Aorta (tissue), 5 donors: ENCODE measurements around the gene TMCC3. TPM values are rescaled to one million over a fixed set of nuclear protein-coding genes. Genes with fewer than 3 reads are reported as not detected.

Source experiments
- ATAC-seq: fragments of 200-7000 bp; cut with Tn5 transposase; one replicate; pipeline ENCODE4 v1.9.1; 2022; ENCODE audit warnings: moderate library complexity; ENCODE audit not compliant: low FRiP score
- DNase-seq, 2 donors: peaks; one replicate each; pipeline ENCODE4 v3.0.0-alpha.2; 2020
- H3K27ac ChIP-seq, 2 donors: one replicate each; pipeline ENCODE4 v1.5.1; 2013; ENCODE audit warnings: low read length in 2 of 2, mild to moderate bottlenecking in 2 of 2, moderate library complexity in 2 of 2, control low read depth in 1 of 2, inconsistent platforms in 1 of 2, low read depth in 1 of 2
- H3K27me3 ChIP-seq, 2 donors: one replicate each; pipeline ENCODE4 v1.6.1; 2013; ENCODE audit warnings: control low read depth in 1 of 2, low read length in 1 of 2, mild to moderate bottlenecking in 1 of 2, moderate library complexity in 1 of 2; ENCODE audit not compliant: insufficient read depth in 2 of 2, control insufficient read depth in 1 of 2
- H3K36me3 ChIP-seq, 2 donors: one replicate each; pipeline ENCODE4 v1.6.1; 2013; ENCODE audit warnings: control low read depth in 1 of 2, low read length in 1 of 2, mild to moderate bottlenecking in 1 of 2; ENCODE audit not compliant: insufficient read depth in 2 of 2, control insufficient read depth in 1 of 2
- H3K4me1 ChIP-seq, 2 donors: one replicate each; pipeline ENCODE4 v1.6.1; 2013; ENCODE audit warnings: low read length in 2 of 2, control low read depth in 1 of 2, mild to moderate bottlenecking in 1 of 2, moderate library complexity in 1 of 2; ENCODE audit not compliant: insufficient read depth in 2 of 2, control insufficient read depth in 1 of 2
- H3K4me3 ChIP-seq, 2 donors: one replicate each; pipeline ENCODE4 v1.5.1; 2013; ENCODE audit warnings: low read length in 2 of 2, control low read depth in 1 of 2, mild to moderate bottlenecking in 1 of 2
- H3K9me3 ChIP-seq: one replicate; pipeline ENCODE4 v1.6.1; 2013; ENCODE audit warnings: mild to moderate bottlenecking, low read length; ENCODE audit not compliant: control insufficient read depth
- WGBS, 2 donors: extraction: QIAGEN DNeasy Blood & Tissue Kit; methylation state at CpG; one replicate each; pipeline ENCODE4 v1.1.7; 2013; 5-methylcytosine and 5-hydroxymethylcytosine counted together
- intact Hi-C, 2 donors: fragments of 100-400 bp; cut with DNase I; formaldehyde crosslinking; loops; one replicate each; pipeline versions ENCODE4 v1.14.2 to v1.15.0; 2022
- polyA plus RNA-seq, 2 donors: library from polyadenylated mRNA; stranded (reverse); fragments of 200-250 nt; gene quantifications; one replicate each; pipeline ENCODE4 v1.2.3, GENCODE V29; 2013
- total RNA-seq, 2 donors: library from RNA; stranded (reverse); fragmentation: NEBNext Ultra II Directional; extraction: Animal tissue kit (Norgen Biotek cat#: 25700); gene quantifications; one replicate each; pipeline ENCODE4 v1.2.1, GENCODE V29; 2021
- donor health status: healthy with polysubstance abuse.
- donor health status: Bipolar disorder and iron deficiency.
- donor health status: DM: no; HTN: no; CAD: no.
- donor health status: DM: no; HTN: no; CAD: no.
- donor health status: DM: yes; HTN: yes; CAD: no.

TMCC3 gene
- total and polyA plus RNA-seq, 4 donors: 0.74 to 16.8 (median 12.5) TPM

- Histone ChIP-seq H3K27ac (no peak overlapping the region), H3K9me3 (no peaks in the 10 kb centered on the region), H3K36me3 (no peaks in the 10 kb centered on the region), H3K4me3 (no peak overlapping the region), H3K27me3 (no peaks in the 10 kb centered on the region), H3K4me1 (no peaks in the 10 kb centered on the region)
- intact Hi-C loops: no loop called here
- DNase-seq (peak in 1 of 2 donors; percentile 52), ATAC-seq (no peak)
- 96% methylated on average over 2 of the region's 2 CpGs for WGBS, 2 donors
These were observed 26.6 kb upstream of the TMCC3 start for GRCh38 chr12:94676922-94677321.

GRCh38 chr12:94676031-94676641 is 25.8 kb upstream of the TMCC3 start:
- WGBS, 2 donors: 82 to 84% methylated on average over 9 of the region's 9 CpGs
- peak in 1 of 2 donors; percentile 65 for DNase-seq
- intact Hi-C loops: no loop called here
- H3K27ac ChIP-seq: no peak overlapping the region
- H3K4me3 ChIP-seq: no peak overlapping the region
- H3K36me3 ChIP-seq: no peaks in the 10 kb centered on the region
- ATAC-seq: peak; percentile 70
- H3K4me1 ChIP-seq: no peaks in the 10 kb centered on the region
- no peaks in the 10 kb centered on the region for H3K9me3 ChIP-seq
- H3K27me3 ChIP-seq: no peaks in the 10 kb centered on the region

- intact Hi-C loops: no loop called here
- no peaks in the 10 kb centered on the region for H3K4me1 ChIP-seq
- 29 to 30% methylated on average over 6 of the region's 6 CpGs for WGBS, 2 donors
- no peaks in the 10 kb centered on the region for H3K36me3 ChIP-seq
- peak in 1 of 2 donors; percentile 78 for DNase-seq
- no peak overlapping the region for H3K4me3 ChIP-seq
- H3K9me3 ChIP-seq: no peaks in the 10 kb centered on the region
- ATAC-seq: peak; percentile 74
- no peaks in the 10 kb centered on the region for H3K27me3 ChIP-seq
- H3K27ac ChIP-seq: no peak overlapping the region
These were observed 24.5 kb upstream of the TMCC3 start for GRCh38 chr12:94674835-94675234.

- DNase-seq (no peak), ATAC-seq (no peak)
- Histone ChIP-seq H3K36me3 (no peaks in the 10 kb centered on the region), H3K27me3 (no peaks in the 10 kb centered on the region), H3K4me3 (no peak overlapping the region), H3K27ac (no peak overlapping the region), H3K9me3 (no peaks in the 10 kb centered on the region), H3K4me1 (no peaks in the 10 kb centered on the region)
- 3 to 6% methylated on average over 2 of the region's 2 CpGs for WGBS, 2 donors
- intact Hi-C loops: no loop called here
These were observed 23.7 kb upstream of the TMCC3 start for GRCh38 chr12:94674051-94674451.

- no peaks in the 10 kb centered on the region for H3K27me3 ChIP-seq
- H3K36me3 ChIP-seq: no peaks in the 10 kb centered on the region
- ATAC-seq (no peak), DNase-seq (no peak)
- H3K4me1 ChIP-seq: no peaks in the 10 kb centered on the region
- 63 to 66% methylated on average over 4 of the region's 4 CpGs for WGBS, 2 donors
- no peak overlapping the region for H3K4me3 ChIP-seq
- H3K9me3 ChIP-seq: no peaks in the 10 kb centered on the region
- intact Hi-C loops: no loop called here
- no peak overlapping the region for H3K27ac ChIP-seq
These were observed 23.1 kb upstream of the TMCC3 start for GRCh38 chr12:94673496-94673895.

GRCh38 chr12:94671917-94672316 is 21.6 kb upstream of the TMCC3 start:
- Histone ChIP-seq H3K27me3 (no peaks in the 10 kb centered on the region), H3K4me1 (no peaks in the 10 kb centered on the region), H3K36me3 (no peaks in the 10 kb centered on the region), H3K9me3 (no peaks in the 10 kb centered on the region), H3K4me3 (no peak overlapping the region), H3K27ac (no peak overlapping the region)
- intact Hi-C loops: no loop called here
- DNase-seq (no peak), ATAC-seq (no peak)
- WGBS, 2 donors: 95 to 100% methylated on average over 1 of the region's 1 CpG

GRCh38 chr12:94670898-94671297 is 20.5 kb upstream of the TMCC3 start:
- H3K4me3 ChIP-seq: no peak overlapping the region
- H3K27me3 ChIP-seq: no peaks in the 10 kb centered on the region
- H3K36me3 ChIP-seq: no peaks in the 10 kb centered on the region
- H3K9me3 ChIP-seq: no peaks in the 10 kb centered on the region
- ATAC-seq (no peak), DNase-seq (no peak)
- H3K27ac ChIP-seq: no peak overlapping the region
- intact Hi-C loops: no loop called here
- 91 to 96% methylated on average over 2 of the region's 2 CpGs for WGBS, 2 donors
- no peaks in the 10 kb centered on the region for H3K4me1 ChIP-seq

GRCh38 chr12:94670075-94670474 is 19.7 kb upstream of the TMCC3 start:
- no peaks in the 10 kb centered on the region for H3K36me3 ChIP-seq
- H3K27me3 ChIP-seq: no peaks in the 10 kb centered on the region
- DNase-seq: no peak
- 89% methylated on average over 6 of the region's 6 CpGs for WGBS, 2 donors
- H3K4me3 ChIP-seq: no peak overlapping the region
- H3K27ac ChIP-seq: no peak overlapping the region
- intact Hi-C loops: no loop called here
- no peaks in the 10 kb centered on the region for H3K9me3 ChIP-seq
- no peak for ATAC-seq
- H3K4me1 ChIP-seq: no peaks in the 10 kb centered on the region

- Histone ChIP-seq H3K4me3 (no peak overlapping the region), H3K36me3 (no peaks in the 10 kb centered on the region), H3K27me3 (no peaks in the 10 kb centered on the region), H3K27ac (no peak overlapping the region), H3K4me1 (no peaks in the 10 kb centered on the region), H3K9me3 (no peaks in the 10 kb centered on the region)
- WGBS, 2 donors: 96 to 97% methylated on average over 6 of the region's 6 CpGs
- intact Hi-C loops: no loop called here
- DNase-seq (no peak), ATAC-seq (no peak)
These were observed 16.7 kb upstream of the TMCC3 start for GRCh38 chr12:94667031-94667540.
